HG03159 (cell line): ENCODE results near the gene MED25.

Source experiments
- ATAC-seq: cut with Tn5 transposase; IDR thresholded peaks from one replicate; pipeline ENCODE4 v1.9.1; 2021; ENCODE audit warnings: mild to moderate bottlenecking, moderate library complexity; ENCODE audit not compliant: unreplicated experiment

Gene MED25

GRCh38 chr19:49855676-49856573 lies 37.8 kb downstream of the MED25 start:
- ATAC-seq: no peak

DNA sequence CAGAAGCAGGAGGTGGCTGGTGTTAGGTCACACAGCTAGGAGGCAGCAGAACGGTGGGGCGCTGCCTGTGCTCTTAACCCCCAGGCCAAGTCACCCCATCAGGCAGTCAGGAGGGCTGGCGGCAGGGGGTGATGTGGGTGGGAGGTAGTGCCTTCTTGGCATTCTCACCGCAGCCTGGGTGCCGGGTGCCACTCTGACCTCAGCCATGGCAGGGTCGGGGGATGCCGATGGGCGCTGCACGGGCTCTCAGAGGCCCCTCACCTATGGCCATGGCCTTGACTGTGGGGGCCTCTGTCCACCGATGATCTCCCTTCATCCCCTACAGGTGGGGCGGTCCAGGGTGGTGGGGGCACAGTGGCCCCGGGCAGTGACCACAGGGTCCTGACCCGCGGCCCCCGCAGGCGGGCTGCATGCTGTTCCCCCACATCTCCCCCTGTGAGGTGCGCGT lies 38.5 kb downstream of the MED25 start:
- ATAC-seq: no peak

DNA sequence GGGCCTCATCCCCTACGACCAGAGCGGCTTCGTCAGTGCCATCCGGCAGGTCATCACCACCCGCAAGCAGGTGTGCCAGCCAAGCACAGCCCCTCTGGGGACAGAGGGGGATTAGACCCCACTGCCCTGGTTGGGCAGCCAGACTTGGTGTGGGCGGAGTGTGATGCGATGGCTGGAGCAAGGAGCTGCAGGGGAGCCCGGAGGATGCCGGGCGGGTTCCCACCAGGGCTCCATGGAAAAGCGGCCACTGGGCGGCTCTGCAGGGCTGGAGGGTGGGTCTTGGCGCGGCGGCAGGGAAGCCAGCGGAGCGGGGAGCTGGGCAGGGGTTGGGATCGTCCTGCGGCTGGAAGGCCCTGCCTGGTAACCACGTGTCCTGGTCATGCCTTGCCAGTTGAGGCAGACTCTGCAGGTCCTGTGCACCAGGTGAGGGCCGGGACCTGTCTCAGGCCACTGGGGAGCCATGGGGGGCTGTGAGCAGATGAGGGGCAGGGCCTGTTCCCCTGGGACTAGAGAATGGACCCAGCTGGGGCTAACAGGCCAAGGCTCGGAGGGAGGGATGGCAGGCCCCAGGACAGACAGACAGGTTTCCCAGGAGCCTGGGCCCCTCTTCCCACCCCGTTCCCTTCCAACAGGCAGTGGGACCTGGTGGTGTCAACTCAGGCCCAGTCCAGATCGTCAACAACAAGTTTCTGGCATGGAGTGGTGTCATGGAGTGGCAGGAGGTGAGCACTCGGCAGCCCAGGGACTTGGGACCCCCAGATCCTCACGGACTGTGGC lies 39.2 kb downstream of the MED25 start:
- no peak for ATAC-seq

DNA sequence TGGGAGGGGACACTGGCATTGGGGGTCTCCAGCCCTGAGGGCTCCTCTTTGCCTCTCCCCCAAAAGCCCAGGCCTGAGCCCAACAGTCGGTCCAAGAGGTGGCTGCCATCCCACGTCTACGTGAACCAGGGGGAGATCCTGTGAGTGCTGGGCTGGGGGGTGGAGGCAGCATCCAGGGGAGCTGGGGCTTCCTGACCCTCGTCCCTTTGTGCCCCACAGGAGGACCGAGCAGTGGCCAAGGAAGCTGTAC lies 39.7 kb downstream of the MED25 start:
- ATAC-seq: no peak

GRCh38 chr19:49858088-49858985 lies 40.2 kb downstream of the MED25 start:
- no peak for ATAC-seq

DNA sequence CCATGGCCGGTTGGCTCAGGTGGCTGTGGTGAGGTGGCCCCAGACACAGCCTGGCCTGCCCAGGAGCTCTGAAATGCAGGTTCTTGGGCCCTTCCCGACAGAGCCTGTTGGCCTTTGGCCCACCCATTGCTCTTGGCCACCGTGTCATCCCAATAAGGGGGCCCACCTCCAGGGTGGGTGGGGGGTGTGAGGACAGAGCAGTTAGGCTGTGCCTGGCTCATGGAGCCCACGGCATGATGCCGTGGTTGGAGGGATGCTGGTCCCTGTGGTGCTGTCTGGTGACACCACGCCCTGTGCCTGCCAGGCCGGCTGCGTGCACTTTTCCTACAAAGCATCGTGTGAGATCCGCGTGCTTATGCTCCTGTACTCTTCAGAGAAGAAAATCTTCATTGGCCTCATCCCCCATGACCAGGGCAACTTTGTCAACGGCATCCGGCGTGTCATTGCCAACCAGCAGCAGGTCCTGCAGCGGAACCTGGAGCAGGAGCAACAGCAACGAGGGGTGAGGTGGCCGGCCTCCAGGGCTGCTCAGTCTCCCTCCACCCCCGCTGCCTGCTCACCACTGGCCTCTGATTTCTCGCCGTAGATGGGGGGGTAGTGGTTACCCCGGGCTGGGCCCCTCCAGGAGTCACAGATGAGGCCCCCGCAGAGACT lies 41.7 kb downstream of the MED25 start:
- ATAC-seq: no peak

DNA sequence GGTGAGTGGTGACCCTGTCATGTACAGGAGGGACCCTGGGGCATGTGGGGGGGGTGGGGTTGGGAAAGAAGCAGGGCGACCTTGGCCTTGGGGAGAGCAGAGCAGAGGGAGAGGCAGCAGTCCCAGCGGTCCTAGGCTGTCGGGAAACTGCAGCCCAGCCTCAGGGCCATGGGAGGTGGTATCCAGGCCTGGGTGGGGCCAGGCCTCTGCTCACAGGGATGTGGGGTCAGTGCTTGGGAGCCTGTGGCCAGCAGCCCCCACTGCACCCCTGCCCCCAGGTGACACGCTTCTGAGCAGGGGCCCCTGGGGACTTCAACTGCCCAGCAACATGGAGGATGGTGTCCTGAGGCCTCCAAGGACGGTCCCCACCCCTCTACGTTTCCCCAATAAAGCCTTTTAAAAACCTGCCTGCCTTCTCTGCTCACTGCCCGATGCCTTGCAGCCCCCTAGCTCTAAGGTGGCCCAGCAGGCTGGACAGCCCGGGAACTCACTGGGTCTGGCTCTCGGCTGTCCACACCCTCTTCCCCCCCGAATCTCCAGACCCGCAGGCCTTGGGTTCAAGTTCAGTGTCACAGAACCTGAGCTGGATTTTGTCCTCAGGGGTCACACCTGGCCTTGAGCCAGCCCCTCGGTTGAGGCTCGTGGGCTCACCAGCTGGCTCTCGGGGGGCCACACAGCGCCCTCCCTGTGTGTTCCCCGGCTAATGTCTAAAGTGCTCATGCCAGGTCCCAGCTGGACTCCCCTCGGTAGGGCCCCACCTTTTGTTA lies 42.4 kb downstream of the MED25 start:
- ATAC-seq: no peak

GRCh38 chr19:49861107-49861506 lies 43.0 kb downstream of the MED25 start:
- no peak for ATAC-seq

DNA sequence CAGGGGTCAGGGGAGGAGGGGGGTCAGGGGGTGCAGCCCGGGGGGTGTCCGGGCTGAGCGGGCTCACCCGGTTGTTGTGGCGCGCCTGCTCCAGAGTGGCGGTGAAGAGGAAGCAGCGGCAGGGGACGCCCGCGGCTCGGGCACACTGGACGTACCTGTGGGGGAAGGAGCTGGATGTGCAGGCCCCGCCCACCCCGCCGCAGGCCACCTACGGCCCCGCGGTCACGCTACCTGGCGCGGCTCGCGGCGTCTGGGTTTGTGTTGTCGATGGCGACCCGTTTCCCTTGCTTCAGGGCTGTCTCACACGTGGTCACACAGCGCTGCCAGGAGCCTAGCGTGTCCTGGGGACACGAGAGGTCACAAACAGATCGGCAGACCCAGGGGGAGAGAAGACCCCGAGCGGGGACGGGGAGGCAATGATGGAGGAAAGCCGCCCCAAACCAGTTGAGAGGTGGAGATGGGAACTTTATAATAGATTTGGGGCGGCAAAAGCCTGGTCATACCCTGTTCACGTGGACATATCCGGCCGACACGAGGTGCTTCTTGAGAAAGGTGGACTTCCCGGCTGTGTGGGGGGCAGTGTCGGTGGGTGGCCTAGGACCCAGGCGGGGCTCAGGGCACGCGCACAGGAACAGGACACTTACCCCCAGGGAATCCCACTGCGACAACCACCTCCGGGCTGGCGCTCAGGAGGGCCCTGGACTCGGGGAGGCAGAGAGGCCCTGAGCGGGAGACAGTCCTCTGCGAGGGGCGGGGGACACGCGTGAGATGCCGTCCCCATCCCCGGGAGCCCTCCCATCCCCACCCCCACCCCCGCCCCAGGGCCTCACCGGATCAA lies 43.7 kb downstream of the MED25 start:
- ATAC-seq: no peak

- ATAC-seq: no peak
These were observed 44.5 kb downstream of the MED25 start for GRCh38 chr19:49862391-49863253.

GRCh38 chr19:49863254-49863934 lies 45.3 kb downstream of the MED25 start:
- ATAC-seq: no peak

DNA sequence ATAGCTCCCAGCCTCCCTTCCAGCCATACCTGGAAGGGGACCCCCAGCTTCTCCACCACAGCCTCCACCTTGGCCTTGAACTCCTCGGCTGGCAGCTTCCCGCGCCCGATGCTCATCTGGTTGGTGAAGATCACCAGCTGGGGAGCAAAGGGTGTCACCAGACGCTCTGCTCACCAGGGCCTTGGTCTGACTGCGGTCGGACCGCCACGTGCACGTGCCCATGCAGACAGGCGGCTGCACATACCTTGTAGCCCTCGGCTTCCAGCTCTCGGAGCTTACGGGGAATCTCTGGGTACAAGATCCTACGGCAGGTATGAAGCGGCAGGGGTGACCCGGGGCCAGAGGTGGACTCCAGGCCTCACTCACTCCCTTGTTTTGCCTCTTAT lies 45.8 kb downstream of the MED25 start:
- no peak for ATAC-seq

DNA sequence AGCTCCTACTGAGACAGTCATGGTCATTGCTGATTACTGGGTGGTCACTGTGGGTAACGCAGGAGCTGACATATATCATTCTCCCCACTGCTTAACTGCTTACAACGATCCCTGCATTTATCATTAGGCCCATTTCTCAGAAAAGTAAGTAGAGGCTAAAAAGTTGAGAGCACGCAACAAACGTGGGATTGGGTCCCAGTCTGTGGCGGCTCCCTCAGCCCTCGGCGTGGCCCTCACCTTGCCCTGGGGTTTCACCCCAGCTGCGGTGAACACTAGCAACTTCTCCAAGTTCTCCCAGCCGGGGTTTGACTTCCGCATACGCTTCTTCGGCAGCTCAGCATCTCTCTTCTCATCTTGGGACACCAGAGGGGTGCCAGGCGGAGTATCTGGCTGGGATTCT lies 46.8 kb downstream of the MED25 start:
- no peak for ATAC-seq

DNA sequence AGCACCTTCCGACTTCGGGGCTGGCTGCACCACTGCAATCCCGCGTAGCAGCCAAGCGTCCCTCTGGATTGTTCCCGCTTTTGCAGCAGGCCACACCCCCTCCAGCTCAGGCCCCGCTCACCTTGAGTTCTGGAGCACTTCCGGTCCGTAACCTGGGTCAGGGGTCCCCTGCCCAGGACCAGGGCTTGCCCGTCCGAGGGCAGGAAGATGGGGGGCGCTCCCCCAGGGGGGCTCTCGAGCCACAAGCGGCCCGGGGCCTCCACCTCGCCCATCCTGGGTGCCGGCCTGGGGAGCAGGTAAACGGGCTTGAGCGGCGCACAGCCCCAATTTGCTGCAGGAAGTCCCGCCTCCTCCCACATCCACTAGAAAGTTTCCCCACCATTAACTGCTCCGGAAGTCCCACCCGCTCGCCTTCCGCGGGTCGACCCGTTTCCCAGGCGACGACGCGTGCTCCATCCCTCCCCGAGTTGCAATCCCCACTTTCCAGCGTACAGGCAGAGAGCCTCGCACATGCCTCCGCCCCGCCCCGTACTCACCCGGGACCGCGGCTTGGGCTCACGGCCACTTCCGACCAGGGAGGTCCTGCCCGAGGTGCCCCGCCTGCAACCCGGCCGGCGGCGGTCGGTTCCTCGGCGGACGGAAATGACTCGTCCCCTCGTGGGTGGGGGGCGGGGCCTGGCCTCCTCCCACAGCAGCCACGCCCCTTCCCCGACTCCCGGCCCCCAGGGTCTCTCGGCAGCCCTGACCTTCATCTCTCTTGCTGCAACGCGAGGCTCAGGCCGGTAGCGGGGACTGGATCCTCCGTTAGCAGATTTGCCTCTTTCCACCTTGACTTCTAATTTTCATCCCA lies 49.1 kb downstream of the MED25 start, which contains the start of gene PNKP:
Gene PNKP (minus strand): TSS at position 644 of the 850 bp plus-strand sequence. CDS start 372 bp downstream, at position 272.
- ATAC-seq: peak; percentile 42

GRCh38 chr19:49869009-49869483 lies 51.0 kb downstream of the MED25 start:
- ATAC-seq: no peak
